Spleen (tissue), 7 donors: ENCODE measurements around the gene SAMD3.
"Not testable (repeated sequence)": the region's sequence is repeated elsewhere in the genome, so short reads cannot be mapped to it uniquely, and the experiment has no call there.

Experiments used
- CTCF ChIP-seq, 11 experiments: fragments of 200-600 bp in 7 of 11; fragments of 450-650 bp in 4 of 11; sonication (generic) in 4 of 11; IDR thresholded peaks in 8 of 11; conservative IDR thresholded peaks in 3 of 11; 1 replicate in 7 of 11; 2 replicates in 4 of 11; pipeline versions ENCODE4 v1.4.0 to v1.8.0; 2016 to 2021; ENCODE audit warnings: antibody characterized with exemption in 11 of 11, inconsistent platforms in 4 of 11, mild to moderate bottlenecking in 1 of 11
- POLR2AphosphoS5 ChIP-seq, 3 donors: sonication (generic); formaldehyde crosslinking; IDR thresholded peaks; one replicate each; pipeline ENCODE4 v1.5.1; 2017; ENCODE audit warnings: antibody characterized with exemption in 3 of 3
- donor health status: DM: no; HTN: no; CAD: no; lungs with moderate emphysema.
- donor health status: DM: no; HTN: no; CAD: no.
- donor health status: DM: no; HTN: no; CAD: no.

DNA sequence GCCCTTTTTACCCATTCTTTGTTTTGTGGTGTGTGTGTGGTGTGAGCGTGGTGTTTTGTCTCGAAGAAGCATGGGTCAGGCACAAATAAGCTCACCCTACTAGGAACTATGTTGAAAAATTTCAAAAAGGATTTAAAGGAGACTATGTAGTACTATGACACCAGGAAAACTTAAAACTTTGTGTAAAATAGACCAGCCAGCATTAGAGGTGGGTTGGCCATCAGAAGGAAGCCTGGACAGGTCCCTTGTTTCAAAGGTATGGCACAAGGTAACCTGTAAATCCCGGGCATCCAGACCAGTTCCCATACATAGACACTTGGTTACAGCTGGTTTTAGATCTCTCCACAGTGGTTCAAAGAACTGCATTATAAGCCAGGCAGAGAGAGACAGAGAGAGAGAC is 38.8 kb upstream of the SAMD3 start:
- not testable (repeated sequence) for TF ChIP-seq CTCF (IDR thresholded peaks at IDR 0.05 in 8 of 11, conservative IDR thresholded peaks at IDR 0.05 in 3 of 11); POLR2AphosphoS5 (IDR thresholded peaks at IDR 0.05)
